NCI-H82 treated with DMSO at 0.1 percent for 48 hours (cell line): Measurements from ENCODE around the gene ELAVL4.
"Not testable (repeated sequence)": the region's sequence is repeated elsewhere in the genome, so short reads cannot be mapped to it uniquely, and the experiment has no call there.

Source experiments
- DNase-seq: peaks from one replicate; lab custom pipeline; 2025; ENCODE audit not compliant: unreplicated experiment; lab: John Stamatoyannopoulos, UW

The ELAVL4 gene

GRCh38 chr1:50123071-50123470 lies 14.4 kb downstream of the ELAVL4 start:
- DNase-seq = no peak

DNA sequence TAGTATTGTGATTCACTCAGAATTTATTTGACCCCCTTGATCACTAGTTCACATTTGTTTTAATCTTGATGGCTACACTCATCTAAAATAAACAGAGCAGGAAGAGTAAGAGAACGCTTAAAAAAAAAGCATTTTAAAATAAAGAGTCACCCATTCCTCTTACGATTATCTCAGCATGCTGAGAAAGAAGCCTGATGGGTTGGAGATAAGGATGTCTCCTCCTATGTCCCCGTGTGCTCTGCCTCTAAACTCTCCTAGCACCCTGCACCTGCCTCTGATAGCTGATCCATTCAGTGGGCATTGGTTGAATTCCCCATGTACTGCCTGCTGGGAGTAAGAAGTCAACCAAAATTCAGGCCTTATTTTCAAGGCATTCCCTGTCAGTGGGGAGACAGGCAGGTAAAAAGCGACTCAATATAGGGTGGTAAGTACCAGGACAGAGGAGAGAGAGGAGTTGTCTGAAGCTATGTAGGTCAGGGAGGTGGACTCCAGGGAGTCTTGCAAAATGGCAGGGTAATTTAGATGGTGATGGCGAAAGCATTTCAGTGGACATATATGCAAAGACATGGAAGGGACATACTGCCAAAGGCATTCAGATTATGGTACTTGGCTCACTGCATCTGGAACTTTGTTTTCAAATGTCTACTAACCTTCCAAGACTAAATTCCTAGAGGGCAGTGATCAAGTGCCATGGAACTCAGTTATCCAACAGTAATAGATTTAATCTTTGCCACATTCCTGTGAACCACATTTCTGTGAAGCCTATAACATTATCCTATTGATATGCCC lies 18.4 kb downstream of the ELAVL4 start:
- DNase-seq = no peak

- DNase-seq = no peak
Measured at GRCh38 chr1:50129201-50129600, 20.5 kb downstream of the ELAVL4 start.

- DNase-seq = no peak
Measured at GRCh38 chr1:50132347-50132894, 23.7 kb downstream of the ELAVL4 start.

DNA sequence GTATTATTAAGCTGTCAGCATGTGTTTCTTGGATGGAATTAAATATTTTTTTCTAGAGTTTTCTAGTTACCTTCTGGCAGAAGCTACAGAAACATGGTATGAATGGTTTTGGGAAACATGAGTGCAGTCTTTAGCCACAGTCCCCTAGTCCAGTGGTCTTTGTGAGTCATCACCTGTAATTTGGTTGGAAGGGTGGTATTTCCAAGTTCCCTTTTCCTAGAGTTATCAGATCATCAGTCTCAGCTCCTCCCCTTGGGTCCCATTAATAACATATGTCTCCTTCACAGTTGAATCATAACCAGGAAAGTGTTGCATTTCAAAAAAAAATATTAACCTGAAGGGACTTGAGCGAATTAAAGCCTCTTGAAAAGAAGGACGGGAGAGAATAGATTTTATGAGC lies 27.0 kb downstream of the ELAVL4 start:
- no peak for DNase-seq

- DNase-seq = no peak
Measured at GRCh38 chr1:50139339-50140181, 30.8 kb downstream of the ELAVL4 start.

DNA sequence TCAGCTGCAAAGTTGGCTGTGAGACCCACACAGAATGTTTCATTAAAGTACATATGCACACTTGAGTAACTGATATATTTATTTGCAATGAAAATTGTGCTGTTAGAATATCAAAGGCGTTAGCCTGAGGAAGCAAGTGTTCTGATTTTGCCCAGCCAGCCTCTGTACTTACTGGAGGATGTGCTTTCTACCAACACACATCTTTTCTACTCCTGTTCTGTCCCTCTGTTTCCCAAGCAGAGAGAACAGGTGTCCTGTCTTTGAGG lies 31.4 kb downstream of the ELAVL4 start:
- DNase-seq = no peak

DNA sequence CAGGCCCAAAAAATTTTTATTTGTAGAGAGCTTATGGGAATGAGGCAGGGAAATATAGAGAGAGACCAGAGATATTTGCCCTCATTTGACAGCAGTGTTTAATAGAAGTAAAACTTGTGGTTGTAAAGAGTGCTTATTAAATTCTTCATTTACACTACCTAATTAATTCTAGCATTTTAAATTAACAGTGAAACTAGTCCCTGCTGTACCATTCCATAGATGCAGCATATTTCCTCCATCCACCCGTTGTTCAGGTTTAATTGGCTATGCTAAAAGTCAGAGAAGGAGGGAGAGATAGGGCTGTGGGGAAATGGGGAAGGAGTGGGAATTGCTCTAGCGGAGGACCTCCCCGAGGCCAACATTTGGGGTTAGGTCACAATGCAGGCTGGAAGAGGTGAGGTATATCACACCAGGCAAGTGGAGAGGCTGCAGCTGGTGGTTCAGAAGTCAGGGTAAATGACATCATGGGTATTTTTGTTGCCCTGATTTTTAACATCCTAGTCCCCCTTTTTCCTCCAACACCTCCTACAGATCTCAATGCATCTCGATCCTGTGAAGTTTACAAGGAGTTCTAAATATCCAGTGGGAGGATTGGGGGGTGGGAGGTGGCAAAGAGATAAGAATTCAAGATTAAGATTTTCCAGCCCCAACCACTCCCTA lies 38.6 kb downstream of the ELAVL4 start:
- no peak for DNase-seq

- no peak for DNase-seq
Measured at GRCh38 chr1:50148142-50148923, 39.6 kb downstream of the ELAVL4 start.

GRCh38 chr1:50152236-50152635 lies 43.5 kb downstream of the ELAVL4 start:
- no peak for DNase-seq

- DNase-seq = no peak
Measured at GRCh38 chr1:50155541-50155940, 46.8 kb downstream of the ELAVL4 start.

DNA sequence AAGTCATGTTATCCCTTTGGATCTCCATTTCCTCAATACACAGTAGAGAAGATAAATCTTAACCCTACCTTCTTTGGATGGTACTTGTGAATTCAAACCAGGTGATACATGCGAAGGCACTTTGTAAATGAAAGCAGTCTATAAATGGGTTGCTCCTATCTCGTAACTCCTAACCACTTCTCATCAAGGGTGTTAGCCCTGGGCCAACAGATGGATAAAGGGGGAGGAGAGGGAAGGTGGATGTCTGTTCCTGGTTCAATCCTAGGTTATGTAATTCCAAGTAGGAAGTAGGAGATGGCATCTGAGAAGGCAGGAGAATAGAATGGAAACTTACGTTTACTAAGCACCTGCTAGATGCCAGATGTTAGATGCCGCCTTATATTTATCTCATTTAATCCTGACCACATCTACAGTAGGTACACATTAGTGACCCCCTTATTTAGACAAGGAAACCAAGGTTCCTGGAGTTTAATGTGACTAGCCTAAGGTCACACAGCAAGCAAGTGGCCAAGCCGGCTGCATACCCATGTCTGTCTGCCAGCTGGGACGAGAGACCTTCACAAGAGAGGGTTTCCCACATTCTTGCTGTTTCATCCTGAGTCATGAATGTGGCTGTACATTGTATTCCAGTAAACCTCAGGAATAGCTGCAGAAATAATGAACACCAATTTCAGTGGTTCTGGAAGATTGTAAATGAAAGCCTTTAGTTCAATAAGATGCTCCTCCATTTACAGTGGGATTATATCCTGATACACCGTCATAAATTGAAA lies 47.7 kb downstream of the ELAVL4 start:
- DNase-seq = peak; percentile 49

GRCh38 chr1:50157306-50157941 lies 48.7 kb downstream of the ELAVL4 start:
- peak; percentile 74 for DNase-seq

DNA sequence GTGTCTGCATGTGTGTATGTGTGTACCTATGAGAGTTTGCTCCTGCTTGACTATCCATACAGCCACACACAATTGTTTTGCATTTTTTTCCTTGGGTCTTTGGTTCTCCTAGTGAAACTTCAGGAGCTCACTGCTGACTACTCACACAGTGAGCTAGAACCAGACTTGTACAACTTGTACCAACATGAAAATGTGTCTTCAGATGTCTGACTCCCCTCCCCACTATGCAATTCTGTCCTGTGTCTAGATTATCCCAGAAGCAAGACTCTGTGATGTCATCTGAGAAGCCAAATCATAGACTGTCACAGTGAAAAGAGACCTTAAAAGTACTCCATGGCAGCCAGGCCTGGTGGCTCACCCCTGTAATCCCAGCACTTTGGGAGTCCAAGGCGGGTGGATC lies 49.7 kb downstream of the ELAVL4 start:
- no peak for DNase-seq

- DNase-seq = no peak
Measured at GRCh38 chr1:50163680-50164079, 55.0 kb downstream of the ELAVL4 start.

DNA sequence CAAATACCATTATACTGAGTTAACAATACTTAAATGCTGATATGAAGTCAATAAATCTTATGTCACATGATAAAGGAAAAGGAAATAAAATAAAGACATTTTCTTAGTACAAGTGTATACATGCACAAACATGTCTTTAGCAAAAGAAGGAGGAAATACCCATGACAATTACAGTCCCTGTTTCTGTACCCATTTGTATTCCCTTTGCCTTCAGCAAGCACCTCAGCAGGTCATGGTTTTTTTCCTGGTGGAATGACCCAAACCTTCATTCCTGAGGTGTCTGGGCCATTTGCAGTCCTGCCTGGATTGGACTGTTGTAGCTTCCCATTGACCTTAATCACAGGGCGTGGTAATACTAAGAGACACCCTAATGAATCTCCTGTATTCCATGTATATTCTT lies 57.6 kb downstream of the ELAVL4 start:
- DNase-seq = not testable (repeated sequence)

DNA sequence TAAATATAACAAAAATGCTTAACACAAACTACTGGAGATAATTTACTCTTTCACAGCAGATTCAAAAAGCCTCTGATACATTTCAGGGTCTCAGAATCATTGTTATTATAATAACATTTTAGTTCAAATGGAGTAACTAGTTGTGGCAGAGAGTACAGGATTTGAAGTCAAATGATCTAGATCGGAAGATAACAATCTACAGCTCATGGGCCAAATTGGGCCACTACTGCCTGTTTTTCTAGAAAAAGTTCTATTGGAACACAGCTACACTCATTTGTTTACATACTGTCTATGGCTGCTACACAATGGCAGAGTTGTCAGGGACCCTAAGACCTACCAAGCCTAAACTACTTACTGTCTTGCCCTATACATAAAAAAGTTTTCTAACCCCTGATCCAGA lies 63.6 kb downstream of the ELAVL4 start:
- no peak for DNase-seq

- no peak for DNase-seq
Measured at GRCh38 chr1:50174101-50174500, 65.4 kb downstream of the ELAVL4 start.

DNA sequence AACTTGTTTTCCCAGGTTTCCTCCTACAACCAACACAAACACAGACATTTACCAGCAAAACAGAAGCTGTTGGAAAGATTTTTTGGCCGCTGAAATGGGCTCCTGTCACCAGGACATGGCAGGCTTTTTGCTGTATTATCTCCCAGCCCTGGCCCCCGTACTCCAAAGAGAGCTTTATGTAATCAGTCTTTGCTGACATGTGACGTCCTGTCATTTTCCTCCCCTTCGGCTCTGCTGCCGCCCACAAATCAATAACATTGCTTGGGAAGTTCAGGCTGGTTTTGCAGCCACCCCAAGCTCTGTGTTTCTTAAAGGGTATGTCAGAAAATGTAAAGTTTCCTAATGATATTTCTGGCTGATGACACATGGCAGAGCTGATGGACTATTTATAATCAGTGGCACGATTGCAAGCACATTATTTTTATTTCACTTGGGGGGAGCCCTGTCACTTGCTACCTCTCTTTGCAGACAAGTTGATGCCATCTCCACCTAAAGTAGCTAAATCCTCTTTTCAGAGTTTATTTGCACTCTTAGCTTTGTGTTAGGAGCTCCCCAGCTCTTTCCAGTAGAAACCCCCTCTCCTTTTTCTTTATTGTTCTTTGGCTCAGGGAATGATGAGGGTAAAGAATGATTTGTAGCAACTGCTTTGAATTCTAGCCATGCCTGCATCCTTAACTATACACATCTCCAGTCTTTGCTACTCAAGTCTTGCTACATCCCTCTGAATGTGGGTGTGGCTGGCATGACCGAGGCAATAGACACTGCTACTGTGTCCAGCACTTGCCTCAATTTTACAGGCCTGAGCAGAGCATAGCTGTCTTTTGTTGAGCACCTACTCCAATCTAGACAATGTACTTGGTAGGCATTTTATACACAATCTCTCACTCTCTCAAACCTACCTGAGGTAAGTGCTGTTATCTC lies 67.3 kb downstream of the ELAVL4 start:
- no peak for DNase-seq
